Kidney epithelial cell (primary cell): Measurements from ENCODE around the gene CHRNG. TPM values are rescaled to one million over a fixed set of nuclear protein-coding genes. Genes with fewer than 3 reads are reported as not detected.
A peak's percentile ranks its signal among the peaks of the same experiment; 100 is the strongest.

Experiments
- DNase-seq: peaks from one replicate; pipeline ENCODE4 v3.0.0-alpha.2; 2010; ENCODE audit warnings: low read depth
- H3K27me3 ChIP-seq: 2 replicates; pipeline ENCODE4 v1.6.0; 2011; ENCODE audit warnings: low read length; ENCODE audit not compliant: control insufficient read depth, insufficient read depth
- H3K36me3 ChIP-seq: 2 replicates; pipeline ENCODE4 v1.5.1; 2011; ENCODE audit warnings: low read length; ENCODE audit not compliant: control insufficient read depth, insufficient read depth
- H3K4me3 ChIP-seq: 2 replicates; pipeline ENCODE4 v1.5.1; 2011; ENCODE audit warnings: low read depth, mild to moderate bottlenecking, control low read depth, low read length
- total RNA-seq: library from RNA; depleted of rRNA; stranded (reverse); fragments of >200 nt; gene quantifications from 2 replicates; pipeline ENCODE4 v1.2.3, GENCODE V29; 2015
- TF ChIP-seq, protein P1 (sequence below): IDR thresholded peaks from 2 replicates; pipeline ENCODE4 v1.5.1; 2011; ENCODE audit warnings: mild to moderate bottlenecking, moderate library complexity, low read length, control low read depth, inconsistent platforms; ENCODE audit not compliant: insufficient read depth, poor library complexity, severe bottlenecking

CHRNG gene
- total RNA-seq, 1 donor from 2014 or later: not detected

DNA sequence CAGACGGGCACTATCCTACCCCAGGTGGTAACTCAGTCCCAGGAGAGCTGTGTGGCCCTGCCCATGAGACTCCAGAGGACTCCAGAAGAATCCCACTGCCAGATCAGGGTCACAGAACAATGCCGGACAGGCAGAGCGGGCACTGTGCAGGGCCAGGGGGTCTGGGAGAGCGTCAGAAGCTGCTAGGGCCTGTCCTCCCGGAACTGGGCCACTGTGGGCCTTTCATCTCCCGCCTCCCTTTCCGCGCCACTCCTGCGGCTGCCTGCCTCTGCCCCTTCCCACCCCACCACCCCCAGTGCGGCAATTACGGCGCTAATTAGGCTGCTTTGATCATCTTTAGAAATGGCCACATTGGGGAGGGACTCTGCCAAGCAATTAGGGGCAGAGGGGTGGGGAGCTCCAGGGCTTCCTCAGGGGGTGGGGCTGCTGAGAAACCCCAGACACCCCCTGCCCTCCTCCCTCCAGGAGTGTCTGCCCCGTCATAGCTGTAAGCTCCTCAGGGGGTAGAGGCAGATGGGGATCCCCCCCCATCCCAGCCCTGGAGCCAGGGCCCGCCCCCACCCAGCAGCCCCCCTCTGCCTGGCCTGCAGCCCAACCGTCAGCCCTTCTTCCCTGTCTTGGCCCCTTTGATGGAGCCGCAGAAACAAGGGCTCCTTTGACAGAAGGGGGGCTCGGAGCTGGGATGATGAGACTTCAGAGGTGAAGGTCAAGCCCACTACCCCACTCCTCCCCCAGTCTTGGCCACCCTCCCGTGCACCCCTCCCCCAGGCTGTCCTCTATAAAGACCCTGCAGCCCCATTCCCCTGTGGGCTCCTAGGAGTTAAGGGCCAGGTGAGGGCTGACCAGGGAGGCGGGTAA is 19.7 kb upstream of the CHRNG start, which contains the start of gene PRSS56:
PRSS56 (plus strand) TSS at position 808 of the 858 bp plus-strand sequence. CDS start 211 bp downstream, outside the sequence.
- Histone ChIP-seq H3K36me3 (no peaks in the 10 kb centered on the region), H3K27me3 (peaks cover 70% of the 10 kb centered on the region), H3K4me3 (no peak within 1 kb of the TSS)
- TF ChIP-seq, protein P1, sequence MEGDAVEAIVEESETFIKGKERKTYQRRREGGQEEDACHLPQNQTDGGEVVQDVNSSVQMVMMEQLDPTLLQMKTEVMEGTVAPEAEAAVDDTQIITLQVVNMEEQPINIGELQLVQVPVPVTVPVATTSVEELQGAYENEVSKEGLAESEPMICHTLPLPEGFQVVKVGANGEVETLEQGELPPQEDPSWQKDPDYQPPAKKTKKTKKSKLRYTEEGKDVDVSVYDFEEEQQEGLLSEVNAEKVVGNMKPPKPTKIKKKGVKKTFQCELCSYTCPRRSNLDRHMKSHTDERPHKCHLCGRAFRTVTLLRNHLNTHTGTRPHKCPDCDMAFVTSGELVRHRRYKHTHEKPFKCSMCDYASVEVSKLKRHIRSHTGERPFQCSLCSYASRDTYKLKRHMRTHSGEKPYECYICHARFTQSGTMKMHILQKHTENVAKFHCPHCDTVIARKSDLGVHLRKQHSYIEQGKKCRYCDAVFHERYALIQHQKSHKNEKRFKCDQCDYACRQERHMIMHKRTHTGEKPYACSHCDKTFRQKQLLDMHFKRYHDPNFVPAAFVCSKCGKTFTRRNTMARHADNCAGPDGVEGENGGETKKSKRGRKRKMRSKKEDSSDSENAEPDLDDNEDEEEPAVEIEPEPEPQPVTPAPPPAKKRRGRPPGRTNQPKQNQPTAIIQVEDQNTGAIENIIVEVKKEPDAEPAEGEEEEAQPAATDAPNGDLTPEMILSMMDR: no peak
- DNase-seq: no peak

DNA sequence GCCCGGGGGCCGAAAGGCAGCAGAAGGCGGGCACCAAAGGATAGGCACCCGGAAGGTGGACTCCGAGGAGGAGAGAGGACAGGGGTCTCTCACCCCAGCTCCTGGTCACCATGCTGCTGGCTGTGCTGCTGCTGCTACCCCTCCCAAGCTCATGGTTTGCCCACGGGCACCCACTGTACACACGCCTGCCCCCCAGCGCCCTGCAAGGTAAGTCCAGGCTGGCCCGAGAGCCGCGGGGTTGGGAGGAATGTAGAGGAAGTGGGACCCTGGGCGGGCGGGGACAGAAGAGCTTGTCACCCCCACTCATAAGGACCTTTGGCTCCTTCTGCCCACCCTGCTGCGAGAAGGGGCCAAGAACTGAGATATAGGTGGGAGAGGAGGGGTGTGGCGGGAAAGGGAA is 19.0 kb upstream of the CHRNG start:
- TF ChIP-seq, protein P1: no peak
- H3K4me3 ChIP-seq: no peak overlapping the region
- no peak for DNase-seq
- H3K36me3 ChIP-seq: no peaks in the 10 kb centered on the region
- peaks cover 71% of the 10 kb centered on the region for H3K27me3 ChIP-seq

DNA sequence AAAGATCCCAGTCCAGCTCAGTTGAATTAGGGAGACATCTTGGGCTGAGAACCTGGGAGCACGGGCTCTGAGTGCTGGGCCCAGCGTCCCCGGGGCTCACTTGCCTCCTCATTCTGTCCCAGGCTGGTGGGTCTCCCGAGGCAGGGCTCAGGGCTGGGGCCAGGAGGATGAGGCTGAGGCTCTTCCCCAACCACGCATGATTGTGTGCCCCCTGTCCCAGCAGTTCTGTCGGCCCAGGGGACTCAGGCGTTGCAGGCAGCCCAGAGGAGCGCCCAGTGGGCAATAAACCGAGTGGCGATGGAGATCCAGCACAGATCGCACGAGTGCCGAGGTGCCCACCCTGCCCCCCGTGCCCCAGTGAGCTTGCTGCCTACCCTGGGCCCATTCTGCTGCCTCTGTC is 18.4 kb upstream of the CHRNG start:
- no peak for DNase-seq
- no peak overlapping the region for H3K4me3 ChIP-seq
- peaks cover 73% of the 10 kb centered on the region for H3K27me3 ChIP-seq
- no peaks in the 10 kb centered on the region for H3K36me3 ChIP-seq
- TF ChIP-seq, protein P1: no peak

DNA sequence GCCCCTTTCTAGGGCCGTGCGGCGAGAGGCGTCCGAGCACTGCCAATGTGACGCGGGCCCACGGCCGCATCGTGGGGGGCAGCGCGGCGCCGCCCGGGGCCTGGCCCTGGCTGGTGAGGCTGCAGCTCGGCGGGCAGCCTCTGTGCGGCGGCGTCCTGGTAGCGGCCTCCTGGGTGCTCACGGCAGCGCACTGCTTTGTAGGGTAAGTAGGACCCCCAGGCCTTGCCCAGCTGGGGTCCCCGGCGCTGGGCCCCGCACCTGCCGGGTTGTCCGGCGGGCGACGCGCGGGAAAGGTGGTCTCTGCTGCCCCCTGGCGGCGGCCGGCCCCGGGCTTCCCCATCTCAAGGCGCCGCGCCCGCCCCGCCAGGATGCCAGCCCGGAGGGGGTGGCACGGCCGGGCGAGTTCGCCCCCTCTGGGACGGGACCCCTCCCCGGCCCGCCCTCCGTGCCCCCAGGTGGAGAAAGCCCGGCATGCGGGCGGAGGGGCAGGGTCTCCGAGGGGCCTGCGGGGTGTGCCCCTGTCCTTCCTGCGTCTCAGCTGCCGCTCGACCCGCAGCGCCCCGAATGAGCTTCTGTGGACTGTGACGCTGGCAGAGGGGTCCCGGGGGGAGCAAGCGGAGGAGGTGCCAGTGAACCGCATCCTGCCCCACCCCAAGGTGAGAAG is 17.4 kb upstream of the CHRNG start:
- Histone ChIP-seq H3K27me3 (peaks cover 77% of the 10 kb centered on the region), H3K36me3 (no peaks in the 10 kb centered on the region), H3K4me3 (no peak overlapping the region)
- DNase-seq: no peak
- TF ChIP-seq, protein P1: peak; percentile 24

DNA sequence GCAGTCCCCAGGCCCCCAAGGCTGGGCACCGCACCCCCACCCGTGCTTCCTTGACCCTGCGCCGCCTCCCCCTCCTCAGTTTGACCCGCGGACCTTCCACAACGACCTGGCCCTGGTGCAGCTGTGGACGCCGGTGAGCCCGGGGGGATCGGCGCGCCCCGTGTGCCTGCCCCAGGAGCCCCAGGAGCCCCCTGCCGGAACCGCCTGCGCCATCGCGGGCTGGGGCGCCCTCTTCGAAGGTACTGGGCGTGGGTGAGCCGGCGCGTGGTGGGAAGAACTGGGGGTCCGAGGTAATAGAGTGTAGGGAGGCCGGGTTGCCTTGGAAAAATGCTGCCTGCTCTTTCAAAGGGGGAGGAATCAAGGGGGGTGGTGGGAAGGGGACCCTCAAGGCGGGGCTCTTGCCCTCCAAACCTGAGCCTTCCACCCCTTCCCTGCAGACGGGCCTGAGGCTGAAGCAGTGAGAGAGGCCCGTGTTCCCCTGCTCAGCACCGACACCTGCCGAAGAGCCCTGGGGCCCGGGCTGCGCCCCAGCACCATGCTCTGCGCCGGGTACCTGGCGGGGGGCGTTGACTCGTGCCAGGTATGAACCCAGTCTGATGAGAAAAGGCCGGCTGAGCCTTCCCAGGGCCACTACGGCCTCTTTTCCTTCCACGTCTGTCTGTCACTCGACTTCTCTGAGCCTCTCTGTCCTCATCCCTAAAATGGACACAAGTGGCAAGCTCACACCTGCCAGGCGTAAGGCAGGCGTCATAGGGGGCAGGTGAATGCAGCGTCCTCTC is 16.7 kb upstream of the CHRNG start:
- DNase-seq: no peak
- TF ChIP-seq, protein P1: no peak
- Histone ChIP-seq H3K27me3 (peaks cover 77% of the 10 kb centered on the region), H3K36me3 (no peaks in the 10 kb centered on the region), H3K4me3 (no peak overlapping the region)
